ENCODE measurements around the gene PTH2. TPM values are rescaled to one million over a fixed set of nuclear protein-coding genes. Genes with fewer than 3 reads are reported as not detected.

PTH2 gene
- total and polyA plus RNA-seq, 10 donors: not detected

- DNase-seq: no peak
These were observed 32.9 kb downstream of the PTH2 start for GRCh38 chr19:49390131-49390928.

GRCh38 chr19:49389406-49389805, 33.8 kb downstream of the PTH2 start:
- Histone ChIP-seq H3K36me3 (no peaks in the 10 kb centered on the region), H3K4me1 (peaks cover 0 to 44% (median 13%) of the 10 kb centered on the region in 6 donors), H3K27me3 (replicated peaks in 1 of 7) (peaks cover 0 to 14% (median 0%) of the 10 kb centered on the region in 7 donors), H3K27ac (no peak overlapping the region), H3K9me3 (no peaks in the 10 kb centered on the region), H3K4me3 (no peak overlapping the region)
- intact Hi-C loops (cut with DNase I; ENCODE audit: low total_unique reads): no loop called here
- WGBS, 5 donors: 91 to 95% (median 92%) methylated on average over 15 to 20 of the region's 20 CpGs
- DNase-seq: no peak
- TF ChIP-seq POLR2AphosphoS5 (IDR thresholded peaks at IDR 0.05): no peak

More at GRCh38 chr19:49390131-49390928, 32.9 kb downstream of the PTH2 start:
- no peaks in the 10 kb centered on the region for H3K36me3 ChIP-seq
- H3K27me3 ChIP-seq (replicated peaks in 1 of 7): peaks cover 0 to 19% (median 0%) of the 10 kb centered on the region in 7 donors
- TF ChIP-seq POLR2A (IDR thresholded peaks at IDR 0.05): no peak
- no peak for TF ChIP-seq POLR2AphosphoS5 (IDR thresholded peaks at IDR 0.05)
- no peak for TF ChIP-seq CTCF (IDR thresholded peaks at IDR 0.05 in 8 of 11, conservative IDR thresholded peaks at IDR 0.05 in 3 of 11)
- H3K9me3 ChIP-seq: no peaks in the 10 kb centered on the region
- no peak overlapping the region for H3K4me3 ChIP-seq
- intact Hi-C loops (cut with DNase I; ENCODE audit: low total_unique reads): no loop called here
- peaks cover 0 to 44% (median 13%) of the 10 kb centered on the region in 6 donors for H3K4me1 ChIP-seq
- WGBS, 5 donors: 75 to 84% (median 78%) methylated on average over 26 of the region's 26 CpGs
- H3K27ac ChIP-seq: peak overlapping the region in 5 of 8 donors; percentile 36 to 71 (median 60)

- no peak for TF ChIP-seq CTCF (IDR thresholded peaks at IDR 0.05 in 8 of 11, conservative IDR thresholded peaks at IDR 0.05 in 3 of 11)
- no peak for TF ChIP-seq POLR2A (IDR thresholded peaks at IDR 0.05)
- peak; percentile 47 to 80 (median 77) for TF ChIP-seq POLR2AphosphoS5 (IDR thresholded peaks at IDR 0.05)
- Histone ChIP-seq H3K9me3 (peaks cover 0 to 5% (median under 1%) of the 10 kb centered on the region in 8 donors), H3K27ac (peak within 1 kb of the TSS in 4 of 8 donors; percentile 22 to 72 (median 49)), H3K4me1 (peaks cover 0 to 44% (median 13%) of the 10 kb centered on the region in 6 donors), H3K4me3 (peak within 1 kb of the TSS in 5 of 8 donors; percentile 9 to 47 (median 18)), H3K36me3 (no peaks in the 10 kb centered on the region), H3K27me3 (replicated peaks in 1 of 7) (peaks cover 0 to 7% (median 0%) of the 10 kb centered on the region in 7 donors)
- intact Hi-C loops (cut with DNase I; ENCODE audit: low total_unique reads): no loop called here
- DNase-seq: peak; percentile 95
- WGBS, 5 donors: 31 to 59% (median 50%) methylated on average over 10 to 40 of the region's 40 CpGs
These were observed 35.3 kb downstream of the PTH2 start, which contains the start of gene KASH5 for GRCh38 chr19:49387936-49388372. Gene KASH5, plus strand, starts transcription at chr19:49388249. Its CDS starts 2,635 bp downstream, at chr19:49390884.

GRCh38 chr19:49383599-49383998, 39.6 kb downstream of the PTH2 start:
- WGBS, 5 donors: 42 to 100% (median 53%) methylated on average over 1 of the region's 1 CpG
- intact Hi-C loops (cut with DNase I; ENCODE audit: low total_unique reads): no loop called here

GRCh38 chr19:49382639-49383038, 40.6 kb downstream of the PTH2 start:
- H3K27ac ChIP-seq: no peak overlapping the region
- TF ChIP-seq CTCF (IDR thresholded peaks at IDR 0.05 in 8 of 11, conservative IDR thresholded peaks at IDR 0.05 in 3 of 11) (no peak), POLR2A (IDR thresholded peaks at IDR 0.05) (no peak), POLR2AphosphoS5 (IDR thresholded peaks at IDR 0.05) (no peak)
- DNase-seq: no peak
- H3K4me3 ChIP-seq: no peak overlapping the region
- H3K27me3 ChIP-seq (replicated peaks in 1 of 7): peaks cover 0 to under 1% (median 0%) of the 10 kb centered on the region in 7 donors
- H3K36me3 ChIP-seq: no peaks in the 10 kb centered on the region
- peaks cover 0 to 19% (median 11%) of the 10 kb centered on the region in 8 donors for H3K9me3 ChIP-seq
- peaks cover 0 to 7% (median 0%) of the 10 kb centered on the region in 6 donors for H3K4me1 ChIP-seq
- intact Hi-C loops (cut with DNase I; ENCODE audit: low total_unique reads): no loop called here
- WGBS, 5 donors: 90 to 94% (median 93%) methylated on average over 5 of the region's 5 CpGs

More at GRCh38 chr19:49383599-49383998, 39.6 kb downstream of the PTH2 start:
- Histone ChIP-seq H3K9me3 (peaks cover 0 to 19% (median 11%) of the 10 kb centered on the region in 8 donors), H3K27me3 (replicated peaks in 1 of 7) (peaks cover 0 to 7% (median 0%) of the 10 kb centered on the region in 7 donors), H3K4me3 (no peak overlapping the region), H3K4me1 (peaks cover 0 to 16% (median 1%) of the 10 kb centered on the region in 6 donors), H3K36me3 (no peaks in the 10 kb centered on the region), H3K27ac (no peak overlapping the region)
- no peak for DNase-seq
- TF ChIP-seq POLR2A (IDR thresholded peaks at IDR 0.05) (no peak), POLR2AphosphoS5 (IDR thresholded peaks at IDR 0.05) (no peak)
